AG09309 (cell line): ENCODE measurements around the gene BRPF1.

Source experiments
- DNase-seq: peaks from one replicate; pipeline ENCODE4 v3.0.0-alpha.2; 2010; ENCODE audit warnings: low read depth
- H3K4me3 ChIP-seq: 2 replicates; pipeline ENCODE4 v1.5.1; 2011; ENCODE audit warnings: mild to moderate bottlenecking, low read depth, low read length, moderate library complexity; ENCODE audit not compliant: control insufficient read depth
- CTCF ChIP-seq: IDR thresholded peaks from 2 replicates; pipeline ENCODE4 v1.5.1; 2011; ENCODE audit warnings: mild to moderate bottlenecking, low read depth, low read length, inconsistent platforms; ENCODE audit not compliant: insufficient read depth, control insufficient read depth; ENCODE audit errors: missing control alignments

Gene BRPF1

GRCh38 chr3:9783954-9784353 lies 52.4 kb downstream of the BRPF1 start:
- no peak for DNase-seq
- no peak overlapping the region for H3K4me3 ChIP-seq
- no peak for TF ChIP-seq CTCF

GRCh38 chr3:9784965-9785364 lies 53.4 kb downstream of the BRPF1 start:
- TF ChIP-seq CTCF, result no peak
- H3K4me3 ChIP-seq, result no peak overlapping the region
- no peak for DNase-seq

- DNase-seq, result no peak
- TF ChIP-seq CTCF, result no peak
- no peak overlapping the region for H3K4me3 ChIP-seq
Measured at GRCh38 chr3:9785602-9786001, 54.1 kb downstream of the BRPF1 start.

GRCh38 chr3:9786209-9786739 lies 54.7 kb downstream of the BRPF1 start:
- no peak overlapping the region for H3K4me3 ChIP-seq
- no peak for TF ChIP-seq CTCF
- DNase-seq, result no peak

GRCh38 chr3:9786825-9787669 lies 55.5 kb downstream of the BRPF1 start:
- H3K4me3 ChIP-seq, result no peak overlapping the region
- TF ChIP-seq CTCF, result peak; percentile 57
- DNase-seq, result no peak

- TF ChIP-seq CTCF, result no peak
- DNase-seq, result no peak
- H3K4me3 ChIP-seq, result no peak overlapping the region
Measured at GRCh38 chr3:9787714-9788113, 56.2 kb downstream of the BRPF1 start.
